Nephron (organoid): ENCODE data around the gene KRTAP12-3.
A peak's percentile ranks its signal among the peaks of the same experiment; 100 is the strongest.

Experiments used
- H3K27ac Mint-ChIP-seq, 3 experiments: 2 replicates each; pipeline ENCODE4 v1.8.0; 2020; ENCODE audit warnings: mixed read lengths in 3 of 3, mild to moderate bottlenecking in 2 of 3, moderate library complexity in 1 of 3
- H3K27me3 Mint-ChIP-seq: 2 replicates; pipeline ENCODE4 v1.8.0; 2021; ENCODE audit warnings: low read depth, mild to moderate bottlenecking, moderate library complexity, mixed read lengths
- H3K36me3 Mint-ChIP-seq: 2 replicates; pipeline ENCODE4 v1.8.0; 2020; ENCODE audit warnings: low read depth, mixed read lengths
- H3K4me1 Mint-ChIP-seq: 2 replicates; pipeline ENCODE4 v1.8.0; 2020; ENCODE audit warnings: mixed read lengths
- H3K4me3 Mint-ChIP-seq, 3 experiments: 2 replicates each; pipeline ENCODE4 v1.8.0; 2020; ENCODE audit warnings: mild to moderate bottlenecking in 3 of 3, mixed read lengths in 3 of 3, moderate library complexity in 2 of 3
- H3K9me3 Mint-ChIP-seq: 2 replicates; pipeline ENCODE4 v1.8.0; 2020; ENCODE audit warnings: mixed read lengths
- TF ChIP-seq, protein P1 (sequence below), 3 experiments: fragments of 200-600 bp; sonication (generic); IDR thresholded peaks; one replicate each; pipeline ENCODE4 v1.5.0; 2021; ENCODE audit warnings: antibody characterized with exemption in 3 of 3; ENCODE audit not compliant: unreplicated experiment in 3 of 3

The KRTAP12-3 gene

DNA sequence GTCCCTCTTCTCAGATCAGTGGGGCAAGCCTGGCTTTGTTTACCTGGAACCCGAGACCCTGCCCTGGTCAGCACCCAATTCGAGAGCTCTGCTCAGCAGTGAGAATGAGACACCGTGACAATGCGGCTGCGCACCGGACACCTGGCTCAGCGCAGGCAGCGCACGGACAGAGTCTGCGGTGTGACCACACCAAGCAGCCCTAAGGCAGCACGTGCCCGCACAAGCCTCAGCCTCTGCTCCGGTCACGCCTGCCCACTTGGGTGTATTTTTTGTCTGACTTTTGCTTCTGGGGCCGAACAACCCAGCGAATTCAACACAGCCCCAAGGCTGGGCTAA lies 41.2 kb upstream of the KRTAP12-3 start:
- no peak overlapping the region for H3K27ac Mint-ChIP-seq
- peaks cover 4% of the 10 kb centered on the region for H3K36me3 Mint-ChIP-seq
- TF ChIP-seq, protein P1, sequence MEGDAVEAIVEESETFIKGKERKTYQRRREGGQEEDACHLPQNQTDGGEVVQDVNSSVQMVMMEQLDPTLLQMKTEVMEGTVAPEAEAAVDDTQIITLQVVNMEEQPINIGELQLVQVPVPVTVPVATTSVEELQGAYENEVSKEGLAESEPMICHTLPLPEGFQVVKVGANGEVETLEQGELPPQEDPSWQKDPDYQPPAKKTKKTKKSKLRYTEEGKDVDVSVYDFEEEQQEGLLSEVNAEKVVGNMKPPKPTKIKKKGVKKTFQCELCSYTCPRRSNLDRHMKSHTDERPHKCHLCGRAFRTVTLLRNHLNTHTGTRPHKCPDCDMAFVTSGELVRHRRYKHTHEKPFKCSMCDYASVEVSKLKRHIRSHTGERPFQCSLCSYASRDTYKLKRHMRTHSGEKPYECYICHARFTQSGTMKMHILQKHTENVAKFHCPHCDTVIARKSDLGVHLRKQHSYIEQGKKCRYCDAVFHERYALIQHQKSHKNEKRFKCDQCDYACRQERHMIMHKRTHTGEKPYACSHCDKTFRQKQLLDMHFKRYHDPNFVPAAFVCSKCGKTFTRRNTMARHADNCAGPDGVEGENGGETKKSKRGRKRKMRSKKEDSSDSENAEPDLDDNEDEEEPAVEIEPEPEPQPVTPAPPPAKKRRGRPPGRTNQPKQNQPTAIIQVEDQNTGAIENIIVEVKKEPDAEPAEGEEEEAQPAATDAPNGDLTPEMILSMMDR (IDR thresholded peaks at IDR 0.05; ENCODE audit: unreplicated experiment in 3 of 3) = no peak
- H3K4me3 Mint-ChIP-seq = no peak overlapping the region
- H3K4me1 Mint-ChIP-seq = no peaks in the 10 kb centered on the region
- peaks cover 11% of the 10 kb centered on the region for H3K27me3 Mint-ChIP-seq
- H3K9me3 Mint-ChIP-seq = peaks cover 25% of the 10 kb centered on the region

DNA sequence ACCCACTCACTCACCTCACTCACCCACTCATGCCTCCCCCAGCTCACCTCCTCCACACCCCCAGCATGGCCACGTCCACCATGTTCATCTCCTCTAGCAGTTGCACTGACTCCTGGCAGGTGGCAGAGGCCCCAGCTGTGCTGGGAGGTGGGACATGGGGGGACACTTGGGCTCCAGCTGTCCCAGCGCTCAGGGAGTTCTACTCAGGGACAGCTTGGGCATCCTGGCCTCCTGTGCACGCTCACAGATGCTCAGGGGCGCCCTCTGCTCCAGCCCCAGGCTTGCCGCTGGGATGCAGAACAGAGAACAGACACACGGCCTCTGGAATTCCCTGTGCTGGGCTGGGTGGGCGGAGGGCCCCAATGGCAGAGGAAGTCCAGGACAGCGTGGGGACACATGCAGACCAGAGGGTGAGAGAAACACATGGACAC lies 40.6 kb upstream of the KRTAP12-3 start:
- H3K36me3 Mint-ChIP-seq = peaks cover 4% of the 10 kb centered on the region
- no peaks in the 10 kb centered on the region for H3K4me1 Mint-ChIP-seq
- H3K4me3 Mint-ChIP-seq = no peak overlapping the region
- H3K27me3 Mint-ChIP-seq = peaks cover 11% of the 10 kb centered on the region
- H3K27ac Mint-ChIP-seq = no peak overlapping the region
- TF ChIP-seq, protein P1 (IDR thresholded peaks at IDR 0.05; ENCODE audit: unreplicated experiment in 3 of 3) = no peak
- H3K9me3 Mint-ChIP-seq = peaks cover 28% of the 10 kb centered on the region

DNA sequence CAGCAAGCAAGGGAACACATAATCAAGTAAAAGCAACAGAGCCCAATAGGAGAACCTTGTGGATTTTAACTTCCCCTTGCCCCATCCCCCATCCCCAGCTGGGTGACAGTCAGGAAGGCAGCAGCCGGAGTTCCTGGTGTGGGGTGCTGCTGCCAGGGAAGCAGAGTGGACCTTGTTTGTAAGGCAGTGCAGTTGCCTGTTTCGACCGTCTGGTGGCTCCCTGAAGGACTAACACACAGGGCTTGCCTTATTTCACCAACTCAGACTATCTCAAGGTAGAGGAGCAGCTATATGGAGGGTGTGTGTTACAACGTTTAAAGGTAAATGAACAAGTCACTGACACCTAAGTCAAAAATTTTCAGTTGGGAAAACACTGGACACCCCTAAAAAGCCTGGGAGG lies 39.2 kb upstream of the KRTAP12-3 start:
- no peaks in the 10 kb centered on the region for H3K4me1 Mint-ChIP-seq
- peaks cover 6% of the 10 kb centered on the region for H3K36me3 Mint-ChIP-seq
- peaks cover 11% of the 10 kb centered on the region for H3K27me3 Mint-ChIP-seq
- TF ChIP-seq, protein P1 (IDR thresholded peaks at IDR 0.05; ENCODE audit: unreplicated experiment in 3 of 3) = peak in 2 of 3 experiments; percentile 1 to 11
- no peak overlapping the region for H3K27ac Mint-ChIP-seq
- H3K9me3 Mint-ChIP-seq = peaks cover 39% of the 10 kb centered on the region
- no peak overlapping the region for H3K4me3 Mint-ChIP-seq

DNA sequence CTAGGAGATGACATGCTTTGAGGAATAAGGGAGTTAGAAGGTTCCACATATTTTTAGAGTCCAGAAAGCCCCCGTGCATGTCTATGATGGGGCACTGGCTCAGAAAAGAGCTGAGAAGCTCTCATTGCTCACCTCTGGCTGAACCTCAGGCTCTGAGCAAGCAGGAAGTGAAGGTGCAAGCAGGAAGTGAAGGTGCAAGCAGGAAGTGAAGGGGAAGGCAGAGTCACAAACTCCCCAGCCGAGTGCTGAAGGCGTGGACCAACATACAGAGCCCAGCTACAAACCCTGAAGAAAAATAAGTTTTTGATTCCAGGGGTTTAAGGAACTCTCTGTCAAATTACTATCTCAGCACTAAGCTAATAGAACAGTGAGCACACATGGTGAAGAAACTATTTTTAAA lies 38.8 kb upstream of the KRTAP12-3 start:
- Mint-ChIP-seq H3K36me3 (peaks cover 10% of the 10 kb centered on the region), H3K27ac (no peak overlapping the region), H3K4me1 (no peaks in the 10 kb centered on the region), H3K9me3 (peaks cover 43% of the 10 kb centered on the region), H3K27me3 (peaks cover 11% of the 10 kb centered on the region), H3K4me3 (no peak overlapping the region)
- TF ChIP-seq, protein P1 (IDR thresholded peaks at IDR 0.05; ENCODE audit: unreplicated experiment in 3 of 3) = no peak

DNA sequence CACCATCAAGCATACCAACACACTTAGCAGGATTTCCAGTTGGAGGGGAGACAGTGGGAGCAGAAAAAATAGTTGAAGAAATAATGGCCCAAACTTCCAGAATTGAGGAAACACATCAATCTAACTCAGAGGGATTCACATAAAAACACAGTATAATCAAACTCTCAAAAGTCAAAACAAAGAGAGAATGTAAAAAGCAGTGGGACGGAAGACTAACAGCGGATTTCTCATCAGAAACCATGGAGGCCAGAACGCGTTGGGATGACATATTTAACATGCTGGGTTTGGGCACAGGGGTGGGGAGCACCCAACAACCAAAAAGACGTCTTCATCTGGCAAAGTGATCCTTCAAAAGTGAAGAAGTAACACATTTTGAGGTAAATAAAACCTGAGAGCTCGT lies 37.8 kb upstream of the KRTAP12-3 start:
- Mint-ChIP-seq H3K4me3 (no peak overlapping the region), H3K36me3 (peaks cover 18% of the 10 kb centered on the region), H3K4me1 (no peaks in the 10 kb centered on the region), H3K9me3 (peaks cover 53% of the 10 kb centered on the region), H3K27me3 (peaks cover 11% of the 10 kb centered on the region), H3K27ac (no peak overlapping the region)
- TF ChIP-seq, protein P1 (IDR thresholded peaks at IDR 0.05; ENCODE audit: unreplicated experiment in 3 of 3) = no peak

DNA sequence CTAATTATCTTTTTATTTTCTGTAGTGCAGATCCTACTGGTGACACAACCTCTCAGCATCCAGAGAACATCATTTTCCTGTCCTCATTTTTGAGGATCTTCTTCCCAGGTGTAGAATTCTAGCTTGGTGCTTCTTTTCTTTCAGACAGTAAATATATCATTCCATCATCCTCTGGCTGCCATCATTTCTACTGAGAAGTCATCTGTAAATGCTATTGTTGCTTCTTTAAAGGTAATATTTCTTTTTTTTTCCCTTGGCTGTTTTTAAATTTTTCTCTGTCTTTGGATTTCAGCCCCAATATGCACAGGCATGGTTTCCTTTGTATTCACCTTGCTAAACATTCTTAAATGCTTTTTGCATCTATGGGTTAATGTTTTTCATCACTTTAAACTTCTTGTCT lies 34.2 kb upstream of the KRTAP12-3 start:
- Mint-ChIP-seq H3K27me3 (peaks cover 12% of the 10 kb centered on the region), H3K9me3 (peaks cover 55% of the 10 kb centered on the region), H3K4me3 (no peak overlapping the region), H3K27ac (no peak overlapping the region), H3K4me1 (no peaks in the 10 kb centered on the region), H3K36me3 (peaks cover 18% of the 10 kb centered on the region)
- TF ChIP-seq, protein P1 (IDR thresholded peaks at IDR 0.05; ENCODE audit: unreplicated experiment in 3 of 3) = no peak
